IMR-90 (cell line): ENCODE results near the gene KRTAP9-3. TPM values are rescaled to one million over a fixed set of nuclear protein-coding genes. Genes with fewer than 3 reads are reported as not detected.
"Not testable (repeated sequence)": the region's sequence is repeated elsewhere in the genome, so short reads cannot be mapped to it uniquely, and the experiment has no call there.

ENCODE experiments used
- ATAC-seq: fragments of 200-7000 bp; cut with Tn5 transposase; 2 replicates; pipeline ENCODE4 v1.9.1; 2020; ENCODE audit warnings: low read depth, mild to moderate bottlenecking, moderate library complexity
- BruUV-seq: library from RNA; stranded (reverse); fragments of 400-500 nt; replicated peaks from 2 replicates; lab custom pipeline; 2021; lab: Mats Ljungman, UMichigan
- CTCF ChIA-PET: fragments of 300-600 bp; formaldehyde crosslinking; extraction: SDS; loops from one replicate; lab custom pipeline; 2021; ENCODE audit warnings: antibody characterized with exemption; lab: Yijun Ruan, JAX
- POLR2A ChIA-PET: fragments of 300-600 bp; sonication (Branson Sonifier 250); formaldehyde crosslinking; loops from one replicate; lab custom pipeline; 2022; ENCODE audit warnings: antibody characterized with exemption; ENCODE audit not compliant: unreplicated experiment; lab: Charles Lee
- DNase-seq: peaks from one replicate; pipeline ENCODE4 v3.0.0; 2013
- H2AFZ ChIP-seq: replicated peaks from 2 replicates; pipeline ENCODE3; 2013; ENCODE audit warnings: low read length, mild to moderate bottlenecking; ENCODE audit not compliant: poor library complexity
- H2AK5ac ChIP-seq: 2 replicates; pipeline ENCODE4 v1.6.1; 2013; ENCODE audit warnings: low read depth, low read length, inconsistent platforms
- H2AK9ac ChIP-seq: replicated peaks from 2 replicates; pipeline ENCODE3; 2013; ENCODE audit warnings: mild to moderate bottlenecking, low read depth, low read length, moderate library complexity; ENCODE audit not compliant: poor library complexity
- H2BK120ac ChIP-seq: 2 replicates; pipeline ENCODE4 v1.6.1; 2013; ENCODE audit warnings: low read depth, low read length, inconsistent platforms
- H2BK15ac ChIP-seq: 3 replicates; pipeline ENCODE4 v1.6.1; 2013; ENCODE audit warnings: low read depth, low read length, inconsistent platforms
- H2BK20ac ChIP-seq: 2 replicates; pipeline ENCODE4 v1.6.1; 2013; ENCODE audit warnings: low read depth, mild to moderate bottlenecking, inconsistent platforms, low read length, moderate library complexity
- H2BK5ac ChIP-seq: 2 replicates; pipeline ENCODE4 v1.6.1; 2013; ENCODE audit warnings: mild to moderate bottlenecking, low read depth, low read length, inconsistent platforms; ENCODE audit not compliant: poor library complexity, severe bottlenecking
- H3K14ac ChIP-seq: replicated peaks from 2 replicates; pipeline ENCODE4 v1.6.1; 2013; ENCODE audit warnings: low read depth, low read length, inconsistent platforms
- H3K18ac ChIP-seq: 2 replicates; pipeline ENCODE4 v1.6.1; 2013; ENCODE audit warnings: low read depth, low read length, control low read depth
- H3K23ac ChIP-seq: 2 replicates; pipeline ENCODE4 v1.6.1; 2013; ENCODE audit warnings: low read depth, low read length, inconsistent platforms
- H3K27ac ChIP-seq: 2 replicates; pipeline ENCODE4 v1.5.1; 2013; ENCODE audit warnings: mild to moderate bottlenecking, control low read depth, low read length; ENCODE audit not compliant: insufficient read depth
- H3K27me3 ChIP-seq: 2 replicates; pipeline ENCODE4 v1.6.1; 2013; ENCODE audit warnings: low read length; ENCODE audit not compliant: control insufficient read depth, insufficient read depth
- H3K36me3 ChIP-seq: 2 replicates; pipeline ENCODE4 v1.6.1; 2013; ENCODE audit warnings: low read length, mixed read lengths; ENCODE audit not compliant: control insufficient read depth, insufficient read depth
- H3K4ac ChIP-seq: 2 replicates; pipeline ENCODE4 v1.6.1; 2013; ENCODE audit warnings: low read depth, low read length, inconsistent platforms
- H3K4me1 ChIP-seq: 2 replicates; pipeline ENCODE4 v1.6.1; 2013; ENCODE audit warnings: low read length, mixed read lengths; ENCODE audit not compliant: control insufficient read depth, insufficient read depth
- H3K4me2 ChIP-seq: 2 replicates; pipeline ENCODE4 v1.6.1; 2013; ENCODE audit warnings: low read depth, mild to moderate bottlenecking, control low read depth, low read length, moderate library complexity
- H3K4me3 ChIP-seq: 2 replicates; pipeline ENCODE4 v1.5.1; 2013; ENCODE audit warnings: low read depth, mild to moderate bottlenecking, control low read depth, low read length, moderate library complexity; ENCODE audit not compliant: insufficient read depth
- H3K56ac ChIP-seq: 2 replicates; pipeline ENCODE4 v1.6.1; 2013; ENCODE audit warnings: low read length, inconsistent platforms; ENCODE audit not compliant: insufficient read depth; ENCODE audit errors: extremely low read depth
- H3K79me1 ChIP-seq, 2 experiments: 2 replicates each; pipeline ENCODE4 v1.6.1; 2013; ENCODE audit warnings: low read length in 2 of 2, inconsistent platforms in 1 of 2, low read depth in 1 of 2
- H3K9ac ChIP-seq: 2 replicates; pipeline ENCODE4 v1.6.1; 2013; ENCODE audit warnings: low read depth, low read length, control low read depth
- H3K9me1 ChIP-seq: 2 replicates; pipeline ENCODE4 v1.6.1; 2013; ENCODE audit warnings: low read length, inconsistent platforms; ENCODE audit not compliant: insufficient read depth
- H3K9me3 ChIP-seq: 2 replicates; pipeline ENCODE4 v1.6.1; 2013; ENCODE audit warnings: low read length; ENCODE audit not compliant: control insufficient read depth, insufficient read depth
- H4K20me1 ChIP-seq: 2 replicates; pipeline ENCODE4 v1.6.1; 2013; ENCODE audit warnings: low read length, inconsistent platforms; ENCODE audit not compliant: insufficient read depth
- H4K5ac ChIP-seq: 2 replicates; pipeline ENCODE4 v1.6.1; 2013; ENCODE audit warnings: mild to moderate bottlenecking, low read depth, low read length, control low read depth
- H4K8ac ChIP-seq, 2 experiments: 2 replicates each; pipeline ENCODE4 v1.6.1; 2013; ENCODE audit warnings: low read depth in 2 of 2, low read length in 2 of 2, control low read depth in 1 of 2, inconsistent platforms in 1 of 2
- H4K91ac ChIP-seq: 2 replicates; pipeline ENCODE4 v1.6.1; 2013; ENCODE audit warnings: low read depth, low read length, inconsistent platforms; ENCODE audit not compliant: insufficient read depth
- BHLHE40 ChIP-seq: fragments of 150-350 bp; IDR thresholded peaks from 2 replicates; pipeline ENCODE4 v1.6.1; 2016; ENCODE audit warnings: mild to moderate bottlenecking, low read depth, low read length
- FOS ChIP-seq: fragments of 150-350 bp; IDR thresholded peaks from 2 replicates; pipeline ENCODE4 v1.6.1; 2016; ENCODE audit warnings: low read depth, low read length
- MAZ ChIP-seq: IDR thresholded peaks from 2 replicates; pipeline ENCODE4 v1.6.1; 2012; ENCODE audit warnings: low read depth, mild to moderate bottlenecking, low read length, improper control_type of control experiment, moderate library complexity, borderline replicate concordance
- MXI1 ChIP-seq: IDR thresholded peaks from 2 replicates; pipeline ENCODE4 v1.6.1; 2012; ENCODE audit warnings: low read depth, mild to moderate bottlenecking, low read length, moderate library complexity, borderline replicate concordance
- SMC3 ChIP-seq: fragments of 150-350 bp; IDR thresholded peaks from 2 replicates; pipeline ENCODE4 v1.6.1; 2016; ENCODE audit warnings: low read depth, mild to moderate bottlenecking, antibody characterized with exemption, low read length, moderate library complexity
- WGBS, 2 experiments: methylation state at CpG; one replicate each; pipeline versions ENCODE4 v1.1.5 to v1.1.7; 2013; ENCODE audit warnings: missing lambda C conversion rate in 2 of 2; ENCODE audit not compliant: insufficient read length in 1 of 2; ENCODE audit errors: extremely low coverage in 2 of 2; 5-methylcytosine and 5-hydroxymethylcytosine counted together
- dilution Hi-C: fragments of 300-500 bp; cut with HindIII; formaldehyde crosslinking; loops from one replicate; pipeline ENCODE4 v1.14.3; 2018; ENCODE audit warnings: low sequenced_read_pairs; ENCODE audit not compliant: unreplicated experiment
- in situ Hi-C: fragments of 300-500 bp; cut with MboI; formaldehyde crosslinking; loops from 3 replicates; pipeline ENCODE4 v1.14.3; 2019; ENCODE audit warnings: low sequenced_read_pairs, inconsistent platforms, mixed read lengths
- intact Hi-C: fragments of 100-400 bp; cut with micrococcal nuclease; formaldehyde crosslinking; loops from 2 replicates; pipeline ENCODE4 v1.10.0; 2022
- polyA plus RNA-seq, 3 experiments: library from polyadenylated mRNA; depleted of rRNA; stranded (reverse); fragments of >200 nt; gene quantifications; 2 replicates each; pipeline ENCODE4 v1.2.3, GENCODE V29; 2012; ENCODE audit warnings: low replicate concordance in 1 of 3
- total RNA-seq: library from RNA; depleted of rRNA; stranded (reverse); fragments of >200 nt; gene quantifications from 2 replicates; pipeline ENCODE4 v1.2.3, GENCODE V29; 2012

The KRTAP9-3 gene
- total and polyA plus RNA-seq, 2 of the 4 experiments (the other 2 are of a cell fraction): not detected

- Histone ChIP-seq H3K4me1 (no peaks in the 10 kb centered on the region), H3K9ac (no peak overlapping the region), H3K9me1 (no peaks in the 10 kb centered on the region; the same call in 1 of the 2 replicates), H3K27me3 (peaks cover 4% of the 10 kb centered on the region; the same call in 1 of the 2 replicates), H3K4me3 (no peak overlapping the region), H3K56ac (no peak overlapping the region), H3K27ac (no peak overlapping the region), H3K4me2 (no peak overlapping the region), H2BK20ac (no peak overlapping the region), H3K36me3 (no peaks in the 10 kb centered on the region), H3K23ac (no peak overlapping the region), H3K18ac (no peak overlapping the region), H2AFZ (no peak overlapping the region), H4K91ac (no peak overlapping the region), H3K9me3 (no peaks in the 10 kb centered on the region), H2AK9ac (no peak overlapping the region), H4K5ac (no peak overlapping the region), H4K20me1 (no peaks in the 10 kb centered on the region), H2BK120ac (no peak overlapping the region), H2BK5ac (no peak overlapping the region), H4K8ac (no peak overlapping the region), H3K14ac (no peak overlapping the region; the same call in 1 of the 2 replicates), H2BK15ac (no peak overlapping the region), H3K4ac (no peak overlapping the region), H3K79me1 (no peaks in the 10 kb centered on the region), H2AK5ac (no peak overlapping the region)
- no TSS peak for BruUV-seq
- no peak for TF ChIP-seq SMC3
- TF ChIP-seq BHLHE40: no peak
- no peak for TF ChIP-seq MXI1
- no peak for TF ChIP-seq MAZ
- no peak for TF ChIP-seq FOS
- no CpG with 5 or more reads among the region's 6 CpGs for WGBS, 2 experiments
- in situ Hi-C loops: no loop called here
- CTCF ChIA-PET: no interaction called here
- intact Hi-C loops: no loop called here
- POLR2A ChIA-PET: no interaction called here
- dilution Hi-C loops: no loop called here
- ATAC-seq: no peak
- no peak for DNase-seq
Observed at GRCh38 chr17:41226051-41226450, 6.2 kb upstream of the KRTAP9-3 start.

GRCh38 chr17:41226598-41227095, 5.6 kb upstream of the KRTAP9-3 start, which contains the start of gene KRTAP9-2:
KRTAP9-2 (plus strand) TSS chr17:41226648; CDS start chr17:41226655, 7 bp downstream.
- H3K27me3 ChIP-seq, H3K4me1 ChIP-seq, H4K20me1 ChIP-seq, H4K8ac ChIP-seq, H2AK5ac ChIP-seq, H4K91ac ChIP-seq, CTCF ChIA-PET, in situ Hi-C loops, H2AFZ ChIP-seq, H3K36me3 ChIP-seq, H3K18ac ChIP-seq, H3K27ac ChIP-seq, H4K5ac ChIP-seq, H3K14ac ChIP-seq, H2BK120ac ChIP-seq, H3K9me1 ChIP-seq, H3K4me3 ChIP-seq, H2BK15ac ChIP-seq, H2BK20ac ChIP-seq, H3K56ac ChIP-seq, BruUV-seq, H3K23ac ChIP-seq, DNase-seq, H3K9me3 ChIP-seq, ATAC-seq, POLR2A ChIA-PET, dilution Hi-C loops, H2BK5ac ChIP-seq, H3K4me2 ChIP-seq, H3K9ac ChIP-seq, H2AK9ac ChIP-seq, H3K4ac ChIP-seq, intact Hi-C loops, H3K79me1 ChIP-seq: not testable (repeated sequence)
- 60% methylated on average over 1 of the region's 4 CpGs; no CpG with 5 or more reads in 1 of the 2 experiments for WGBS, 2 experiments
